IMR-90 (cell line): Measurements from ENCODE around the gene FAM234A. TPM values are rescaled to one million over a fixed set of nuclear protein-coding genes. Genes with fewer than 3 reads are reported as not detected.

Experiments
- ATAC-seq: fragments of 200-7000 bp; cut with Tn5 transposase; 2 replicates; pipeline ENCODE4 v1.9.1; 2020; ENCODE audit warnings: low read depth, mild to moderate bottlenecking, moderate library complexity
- BruUV-seq: library from RNA; stranded (reverse); fragments of 400-500 nt; replicated peaks from 2 replicates; lab custom pipeline; 2021; lab: Mats Ljungman, UMichigan
- CTCF ChIA-PET: fragments of 300-600 bp; formaldehyde crosslinking; extraction: SDS; loops from one replicate; lab custom pipeline; 2021; ENCODE audit warnings: antibody characterized with exemption; lab: Yijun Ruan, JAX
- POLR2A ChIA-PET: fragments of 300-600 bp; sonication (Branson Sonifier 250); formaldehyde crosslinking; loops from one replicate; lab custom pipeline; 2022; ENCODE audit warnings: antibody characterized with exemption; ENCODE audit not compliant: unreplicated experiment; lab: Charles Lee
- DNase-seq: peaks from one replicate; pipeline ENCODE4 v3.0.0; 2013
- H2AFZ ChIP-seq: replicated peaks from 2 replicates; pipeline ENCODE3; 2013; ENCODE audit warnings: low read length, mild to moderate bottlenecking; ENCODE audit not compliant: poor library complexity
- H2AK5ac ChIP-seq: 2 replicates; pipeline ENCODE4 v1.6.1; 2013; ENCODE audit warnings: low read depth, low read length, inconsistent platforms
- H2AK9ac ChIP-seq: replicated peaks from 2 replicates; pipeline ENCODE3; 2013; ENCODE audit warnings: mild to moderate bottlenecking, low read depth, low read length, moderate library complexity; ENCODE audit not compliant: poor library complexity
- H2BK120ac ChIP-seq: 2 replicates; pipeline ENCODE4 v1.6.1; 2013; ENCODE audit warnings: low read depth, low read length, inconsistent platforms
- H2BK15ac ChIP-seq: 3 replicates; pipeline ENCODE4 v1.6.1; 2013; ENCODE audit warnings: low read depth, low read length, inconsistent platforms
- H2BK20ac ChIP-seq: 2 replicates; pipeline ENCODE4 v1.6.1; 2013; ENCODE audit warnings: low read depth, mild to moderate bottlenecking, inconsistent platforms, low read length, moderate library complexity
- H2BK5ac ChIP-seq: 2 replicates; pipeline ENCODE4 v1.6.1; 2013; ENCODE audit warnings: mild to moderate bottlenecking, low read depth, low read length, inconsistent platforms; ENCODE audit not compliant: poor library complexity, severe bottlenecking
- H3K14ac ChIP-seq: replicated peaks from 2 replicates; pipeline ENCODE4 v1.6.1; 2013; ENCODE audit warnings: low read depth, low read length, inconsistent platforms
- H3K18ac ChIP-seq: 2 replicates; pipeline ENCODE4 v1.6.1; 2013; ENCODE audit warnings: low read depth, low read length, control low read depth
- H3K23ac ChIP-seq: 2 replicates; pipeline ENCODE4 v1.6.1; 2013; ENCODE audit warnings: low read depth, low read length, inconsistent platforms
- H3K27ac ChIP-seq: 2 replicates; pipeline ENCODE4 v1.5.1; 2013; ENCODE audit warnings: mild to moderate bottlenecking, control low read depth, low read length; ENCODE audit not compliant: insufficient read depth
- H3K27me3 ChIP-seq: 2 replicates; pipeline ENCODE4 v1.6.1; 2013; ENCODE audit warnings: low read length; ENCODE audit not compliant: control insufficient read depth, insufficient read depth
- H3K36me3 ChIP-seq: 2 replicates; pipeline ENCODE4 v1.6.1; 2013; ENCODE audit warnings: low read length, mixed read lengths; ENCODE audit not compliant: control insufficient read depth, insufficient read depth
- H3K4ac ChIP-seq: 2 replicates; pipeline ENCODE4 v1.6.1; 2013; ENCODE audit warnings: low read depth, low read length, inconsistent platforms
- H3K4me1 ChIP-seq: 2 replicates; pipeline ENCODE4 v1.6.1; 2013; ENCODE audit warnings: low read length, mixed read lengths; ENCODE audit not compliant: control insufficient read depth, insufficient read depth
- H3K4me2 ChIP-seq: 2 replicates; pipeline ENCODE4 v1.6.1; 2013; ENCODE audit warnings: low read depth, mild to moderate bottlenecking, control low read depth, low read length, moderate library complexity
- H3K4me3 ChIP-seq: 2 replicates; pipeline ENCODE4 v1.5.1; 2013; ENCODE audit warnings: low read depth, mild to moderate bottlenecking, control low read depth, low read length, moderate library complexity; ENCODE audit not compliant: insufficient read depth
- H3K56ac ChIP-seq: 2 replicates; pipeline ENCODE4 v1.6.1; 2013; ENCODE audit warnings: low read length, inconsistent platforms; ENCODE audit not compliant: insufficient read depth; ENCODE audit errors: extremely low read depth
- H3K79me1 ChIP-seq, 2 experiments: 2 replicates each; pipeline ENCODE4 v1.6.1; 2013; ENCODE audit warnings: low read length in 2 of 2, inconsistent platforms in 1 of 2, low read depth in 1 of 2
- H3K9ac ChIP-seq: 2 replicates; pipeline ENCODE4 v1.6.1; 2013; ENCODE audit warnings: low read depth, low read length, control low read depth
- H3K9me1 ChIP-seq: 2 replicates; pipeline ENCODE4 v1.6.1; 2013; ENCODE audit warnings: low read length, inconsistent platforms; ENCODE audit not compliant: insufficient read depth
- H3K9me3 ChIP-seq: 2 replicates; pipeline ENCODE4 v1.6.1; 2013; ENCODE audit warnings: low read length; ENCODE audit not compliant: control insufficient read depth, insufficient read depth
- H4K20me1 ChIP-seq: 2 replicates; pipeline ENCODE4 v1.6.1; 2013; ENCODE audit warnings: low read length, inconsistent platforms; ENCODE audit not compliant: insufficient read depth
- H4K5ac ChIP-seq: 2 replicates; pipeline ENCODE4 v1.6.1; 2013; ENCODE audit warnings: mild to moderate bottlenecking, low read depth, low read length, control low read depth
- H4K8ac ChIP-seq, 2 experiments: 2 replicates each; pipeline ENCODE4 v1.6.1; 2013; ENCODE audit warnings: low read depth in 2 of 2, low read length in 2 of 2, control low read depth in 1 of 2, inconsistent platforms in 1 of 2
- H4K91ac ChIP-seq: 2 replicates; pipeline ENCODE4 v1.6.1; 2013; ENCODE audit warnings: low read depth, low read length, inconsistent platforms; ENCODE audit not compliant: insufficient read depth
- BHLHE40 ChIP-seq: fragments of 150-350 bp; IDR thresholded peaks from 2 replicates; pipeline ENCODE4 v1.6.1; 2016; ENCODE audit warnings: mild to moderate bottlenecking, low read depth, low read length
- MAFK ChIP-seq: IDR thresholded peaks from 2 replicates; pipeline ENCODE4 v1.6.1; 2012; ENCODE audit warnings: low read depth, low read length, improper control_type of control experiment
- WGBS, 2 experiments: methylation state at CpG; one replicate each; pipeline versions ENCODE4 v1.1.5 to v1.1.7; 2013; ENCODE audit warnings: missing lambda C conversion rate in 2 of 2; ENCODE audit not compliant: insufficient read length in 1 of 2; ENCODE audit errors: extremely low coverage in 2 of 2; 5-methylcytosine and 5-hydroxymethylcytosine counted together
- dilution Hi-C: fragments of 300-500 bp; cut with HindIII; formaldehyde crosslinking; loops from one replicate; pipeline ENCODE4 v1.14.3; 2018; ENCODE audit warnings: low sequenced_read_pairs; ENCODE audit not compliant: unreplicated experiment
- in situ Hi-C: fragments of 300-500 bp; cut with MboI; formaldehyde crosslinking; loops from 3 replicates; pipeline ENCODE4 v1.14.3; 2019; ENCODE audit warnings: low sequenced_read_pairs, inconsistent platforms, mixed read lengths
- intact Hi-C: fragments of 100-400 bp; cut with micrococcal nuclease; formaldehyde crosslinking; loops from 2 replicates; pipeline ENCODE4 v1.10.0; 2022
- polyA plus RNA-seq, 3 experiments: library from polyadenylated mRNA; depleted of rRNA; stranded (reverse); fragments of >200 nt; gene quantifications; 2 replicates each; pipeline ENCODE4 v1.2.3, GENCODE V29; 2012; ENCODE audit warnings: low replicate concordance in 1 of 3
- total RNA-seq: library from RNA; depleted of rRNA; stranded (reverse); fragments of >200 nt; gene quantifications from 2 replicates; pipeline ENCODE4 v1.2.3, GENCODE V29; 2012
- TF ChIP-seq, protein P1 (sequence below): fragments of 150-350 bp; IDR thresholded peaks from 2 replicates; pipeline ENCODE4 v1.6.1; 2016; ENCODE audit warnings: low read depth, mild to moderate bottlenecking, low read length, moderate library complexity, borderline replicate concordance

The FAM234A gene
- total and polyA plus RNA-seq, 2 of the 4 experiments (the other 2 are of a cell fraction) = 30.3 to 64.2 TPM

DNA sequence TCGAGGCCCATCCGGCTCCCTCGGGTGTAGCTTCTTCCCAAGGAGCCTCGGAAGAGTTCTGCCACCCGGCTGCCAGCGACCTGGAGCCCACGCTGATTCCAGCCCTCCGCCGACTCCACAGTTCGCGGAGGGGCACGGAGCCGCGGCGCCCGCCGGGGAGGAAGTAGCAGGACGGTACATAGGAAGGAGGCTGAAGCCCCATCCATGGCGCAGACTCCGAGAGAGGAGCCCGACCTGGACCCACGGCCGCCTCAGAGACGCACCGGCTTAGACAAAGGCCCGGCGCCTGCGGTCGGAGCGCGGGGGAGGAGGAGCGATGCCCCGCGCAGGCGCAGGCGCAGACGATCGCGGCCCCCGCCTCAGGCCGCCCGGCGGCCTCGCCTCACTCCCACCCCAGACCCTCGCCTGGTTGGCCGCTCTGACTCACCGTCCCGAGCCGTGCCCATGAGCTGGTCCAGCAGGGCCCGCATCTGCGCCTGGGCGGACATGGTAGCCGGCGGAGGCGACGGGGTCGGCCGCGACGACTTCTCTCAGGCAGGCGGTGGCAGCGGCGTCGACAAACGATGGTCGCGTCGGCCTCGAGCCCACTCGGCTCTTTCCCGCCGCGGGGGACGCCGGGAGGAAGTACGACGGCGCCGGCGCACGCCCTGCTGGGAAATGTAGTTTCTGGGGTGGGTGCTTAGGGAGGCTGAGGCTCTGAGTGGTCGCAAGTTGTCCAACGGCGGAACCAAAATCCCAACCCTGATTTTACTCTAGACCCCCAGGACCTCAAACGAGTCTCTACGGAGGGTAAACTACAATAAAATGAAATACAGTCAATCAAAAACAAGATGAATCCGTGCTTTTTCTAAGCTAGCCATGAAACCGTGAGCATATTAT is 5.5 kb upstream of the FAM234A start, which contains the start of gene LUC7L (continued):
- TF ChIP-seq, protein P1, sequence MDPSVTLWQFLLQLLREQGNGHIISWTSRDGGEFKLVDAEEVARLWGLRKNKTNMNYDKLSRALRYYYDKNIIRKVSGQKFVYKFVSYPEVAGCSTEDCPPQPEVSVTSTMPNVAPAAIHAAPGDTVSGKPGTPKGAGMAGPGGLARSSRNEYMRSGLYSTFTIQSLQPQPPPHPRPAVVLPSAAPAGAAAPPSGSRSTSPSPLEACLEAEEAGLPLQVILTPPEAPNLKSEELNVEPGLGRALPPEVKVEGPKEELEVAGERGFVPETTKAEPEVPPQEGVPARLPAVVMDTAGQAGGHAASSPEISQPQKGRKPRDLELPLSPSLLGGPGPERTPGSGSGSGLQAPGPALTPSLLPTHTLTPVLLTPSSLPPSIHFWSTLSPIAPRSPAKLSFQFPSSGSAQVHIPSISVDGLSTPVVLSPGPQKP = no peak

DNA sequence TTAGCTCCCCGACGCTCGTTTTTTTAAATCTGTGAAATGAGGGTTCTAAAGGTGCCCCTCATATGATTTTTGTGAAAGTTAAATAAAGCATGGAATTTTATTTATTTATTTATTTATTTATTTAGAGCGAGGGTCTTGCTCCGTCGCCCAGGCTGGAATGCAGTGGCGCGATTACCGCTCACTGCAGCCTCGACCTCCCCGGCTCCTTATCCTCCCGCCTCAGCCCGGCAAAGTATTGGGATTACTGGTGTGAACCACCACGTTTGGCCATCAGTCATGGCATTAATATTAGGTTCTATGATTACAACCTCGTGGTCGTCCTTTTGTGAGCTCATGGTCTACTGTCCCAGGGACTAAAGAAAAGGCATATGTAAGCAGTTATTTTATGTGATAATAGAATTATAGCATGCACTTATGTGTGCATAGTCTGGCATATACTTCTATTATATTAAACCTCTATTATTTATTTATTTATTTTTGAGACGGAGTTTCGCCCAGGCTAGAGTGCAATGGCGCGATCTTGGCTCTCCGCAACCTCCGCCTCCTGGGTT is 4.8 kb upstream of the FAM234A start:
- Histone ChIP-seq H3K4me1 (no peaks in the 10 kb centered on the region), H2BK5ac (no peak overlapping the region), H3K9me1 (peaks cover 9% of the 10 kb centered on the region; the same call in 1 of the 2 replicates), H3K56ac (no peak overlapping the region), H3K4me3 (peak overlapping the region; percentile 87; the same call in 1 of the 2 replicates), H2BK15ac (no peak overlapping the region), H3K9ac (no peak overlapping the region), H3K27ac (no peak overlapping the region), H3K36me3 (peaks cover 13% of the 10 kb centered on the region), H2AK5ac (no peak overlapping the region; the same call in 1 of the 2 replicates), H3K9me3 (no peaks in the 10 kb centered on the region), H3K4ac (no peak overlapping the region), H3K79me1 (peaks cover 9 to 39% of the 10 kb centered on the region in 2 experiments; a peak in 3 of 4 replicates), H3K4me2 (peak overlapping the region; percentile 89), H2AFZ (no peak overlapping the region), H4K8ac (peak overlapping the region; percentile 48 to 93), H2BK20ac (no peak overlapping the region), H4K91ac (no peak overlapping the region), H4K20me1 (peaks cover 41% of the 10 kb centered on the region), H2AK9ac (no peak overlapping the region), H3K14ac (no peak overlapping the region), H3K18ac (no peak overlapping the region), H3K23ac (no peak overlapping the region), H4K5ac (peak overlapping the region; percentile 53; the same call in 1 of the 2 replicates), H3K27me3 (no peaks in the 10 kb centered on the region), H2BK120ac (no peak overlapping the region)
- in situ Hi-C loops (no loop called here), intact Hi-C loops (no loop called here), dilution Hi-C loops (no loop called here)
- DNase-seq = no peak
- no TSS peak for BruUV-seq
- TF ChIP-seq MAFK (peak; percentile 32), BHLHE40 (no peak)
- ChIA-PET POLR2A (interaction anchor here (0.6 kb wide), 1 partner anchor 173 kb away, joined by 3 read pairs; no protein-coding TSS in a partner anchor), CTCF (no interaction called here)
- no peak for ATAC-seq
- 100% methylated on average over 1 of the region's 22 CpGs; no CpG with 5 or more reads in 1 of the 2 experiments for WGBS, 2 experiments
